Fibroblast of villous mesenchyme (primary cell): ENCODE data around the gene GLTP. TPM values are rescaled to one million over a fixed set of nuclear protein-coding genes. Genes with fewer than 3 reads are reported as not detected.

ENCODE experiments used
- small RNA-seq: library from RNA; depleted of rRNA; stranded (forward); fragments of <200 nt; gene quantifications from one replicate; pipeline ENCODE3, GENCODE V24; 2012
- total RNA-seq: library from RNA; depleted of rRNA; stranded (reverse); fragments of >200 nt; gene quantifications from 2 replicates; pipeline ENCODE4 v1.2.3, GENCODE V29; 2012

The GLTP gene
- total RNA-seq, 1 donor: 52.2 TPM

Small RNAs within 50 kb of the gene (small RNA-seq; reads per million reads assigned to genes)
- not detected for gene MIR4497
- gene RN7SL441P: not detected

Other genes with a start within 250 kb of the GLTP start
- gene FAM222A, start 166.7 kb downstream of the GLTP start, total RNA-seq: 0.32 and 0.43 TPM in 2 replicates
- 0.43 and 0.97 TPM in 2 replicates for gene TRPV4, start 47.1 kb downstream of the GLTP start, total RNA-seq
- 9.0 and 9.1 TPM in 2 replicates for gene TCHP, start 19.7 kb upstream of the GLTP start, total RNA-seq
- gene GIT2, start 115.8 kb upstream of the GLTP start, total RNA-seq: 42.5 and 54.4 TPM in 2 replicates
- 144 and 195 TPM in 2 replicates for gene ANKRD13A, start 118.9 kb upstream of the GLTP start, total RNA-seq
- 6.8 and 9.5 TPM in 2 replicates for gene C12orf76, start 168.0 kb upstream of the GLTP start, total RNA-seq
- 20.6 and 24.2 TPM in 2 replicates for gene IFT81, start 243.8 kb upstream of the GLTP start, total RNA-seq